ENCODE results near the gene TNFRSF11A.

The TNFRSF11A gene

GRCh38 chr18:62331581-62332356, 6.7 kb downstream of the TNFRSF11A start:
- no peak for DNase-seq (ENCODE audit: extremely low read depth, low read depth)
- no peak for TF ChIP-seq CTCF (IDR thresholded peaks at IDR 0.05; ENCODE audit: low read depth, low read length)

GRCh38 chr18:62332431-62332830, 7.3 kb downstream of the TNFRSF11A start:
- no peak for TF ChIP-seq CTCF (IDR thresholded peaks at IDR 0.05; ENCODE audit: low read depth, low read length)
- DNase-seq (ENCODE audit: extremely low read depth, low read depth), result no peak

GRCh38 chr18:62332964-62333695, 8.0 kb downstream of the TNFRSF11A start:
- no peak for DNase-seq (ENCODE audit: extremely low read depth, low read depth)
- TF ChIP-seq CTCF (IDR thresholded peaks at IDR 0.05; ENCODE audit: low read depth, low read length), result no peak

- DNase-seq (ENCODE audit: extremely low read depth, low read depth), result no peak
- TF ChIP-seq CTCF (IDR thresholded peaks at IDR 0.05; ENCODE audit: low read depth, low read length), result no peak
Observed at GRCh38 chr18:62334120-62334519, 9.0 kb downstream of the TNFRSF11A start.

- TF ChIP-seq CTCF (IDR thresholded peaks at IDR 0.05; ENCODE audit: low read depth, low read length), result no peak
- no peak for DNase-seq (ENCODE audit: extremely low read depth, low read depth)
Observed at GRCh38 chr18:62335494-62335893, 10.4 kb downstream of the TNFRSF11A start.

- TF ChIP-seq CTCF (IDR thresholded peaks at IDR 0.05; ENCODE audit: low read depth, low read length), result no peak
Observed at GRCh38 chr18:62336618-62337017, 11.5 kb downstream of the TNFRSF11A start.

GRCh38 chr18:62337336-62337735, 12.2 kb downstream of the TNFRSF11A start:
- no peak for DNase-seq (ENCODE audit: extremely low read depth, low read depth)
- no peak for TF ChIP-seq CTCF (IDR thresholded peaks at IDR 0.05; ENCODE audit: low read depth, low read length)

More at GRCh38 chr18:62336618-62337017, 11.5 kb downstream of the TNFRSF11A start:
- DNase-seq (ENCODE audit: extremely low read depth, low read depth), result no peak
